ENCODE results near the gene PLXNB2.

DNA sequence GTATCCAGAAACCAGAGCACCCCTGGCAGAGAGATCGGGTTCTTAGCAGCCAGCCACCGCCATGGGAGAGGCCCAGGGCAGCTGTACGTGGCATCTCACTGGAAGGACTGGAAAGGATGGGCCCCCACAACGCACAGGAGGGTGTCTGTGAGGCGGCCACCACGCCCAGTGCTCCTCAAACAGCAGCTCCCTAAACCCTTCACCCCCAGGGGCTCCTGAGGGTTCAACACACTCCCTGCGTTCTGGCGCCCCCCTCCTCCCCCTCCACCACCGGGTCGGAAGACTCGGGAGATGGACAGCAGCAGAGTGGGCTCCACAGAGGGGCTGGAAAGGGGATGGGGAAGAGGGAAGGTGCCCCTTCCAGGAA lies 47.0 kb downstream of the PLXNB2 start:
- TF ChIP-seq, protein P1, sequence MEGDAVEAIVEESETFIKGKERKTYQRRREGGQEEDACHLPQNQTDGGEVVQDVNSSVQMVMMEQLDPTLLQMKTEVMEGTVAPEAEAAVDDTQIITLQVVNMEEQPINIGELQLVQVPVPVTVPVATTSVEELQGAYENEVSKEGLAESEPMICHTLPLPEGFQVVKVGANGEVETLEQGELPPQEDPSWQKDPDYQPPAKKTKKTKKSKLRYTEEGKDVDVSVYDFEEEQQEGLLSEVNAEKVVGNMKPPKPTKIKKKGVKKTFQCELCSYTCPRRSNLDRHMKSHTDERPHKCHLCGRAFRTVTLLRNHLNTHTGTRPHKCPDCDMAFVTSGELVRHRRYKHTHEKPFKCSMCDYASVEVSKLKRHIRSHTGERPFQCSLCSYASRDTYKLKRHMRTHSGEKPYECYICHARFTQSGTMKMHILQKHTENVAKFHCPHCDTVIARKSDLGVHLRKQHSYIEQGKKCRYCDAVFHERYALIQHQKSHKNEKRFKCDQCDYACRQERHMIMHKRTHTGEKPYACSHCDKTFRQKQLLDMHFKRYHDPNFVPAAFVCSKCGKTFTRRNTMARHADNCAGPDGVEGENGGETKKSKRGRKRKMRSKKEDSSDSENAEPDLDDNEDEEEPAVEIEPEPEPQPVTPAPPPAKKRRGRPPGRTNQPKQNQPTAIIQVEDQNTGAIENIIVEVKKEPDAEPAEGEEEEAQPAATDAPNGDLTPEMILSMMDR (IDR thresholded peaks at IDR 0.05; ENCODE audit: borderline replicate concordance, extremely low read depth, low read length, poor library complexity, severe bottlenecking) = no peak
- TF ChIP-seq EZH2 (IDR thresholded peaks at IDR 0.05; ENCODE audit: borderline replicate concordance, low read depth, low read length, severe bottlenecking) = no peak

Data from DND-41 (cell line).